HG02642 (cell line): ENCODE results near the gene RAB10.
A peak's percentile ranks its signal among the peaks of the same experiment; 100 is the strongest.
"Not testable (repeated sequence)": the region's sequence is repeated elsewhere in the genome, so short reads cannot be mapped to it uniquely, and the experiment has no call there.

Experiments used
- ATAC-seq: cut with Tn5 transposase; IDR thresholded peaks from one replicate; pipeline ENCODE4 v1.9.1; 2021; ENCODE audit warnings: mild to moderate bottlenecking; ENCODE audit not compliant: unreplicated experiment, poor library complexity

The RAB10 gene

DNA sequence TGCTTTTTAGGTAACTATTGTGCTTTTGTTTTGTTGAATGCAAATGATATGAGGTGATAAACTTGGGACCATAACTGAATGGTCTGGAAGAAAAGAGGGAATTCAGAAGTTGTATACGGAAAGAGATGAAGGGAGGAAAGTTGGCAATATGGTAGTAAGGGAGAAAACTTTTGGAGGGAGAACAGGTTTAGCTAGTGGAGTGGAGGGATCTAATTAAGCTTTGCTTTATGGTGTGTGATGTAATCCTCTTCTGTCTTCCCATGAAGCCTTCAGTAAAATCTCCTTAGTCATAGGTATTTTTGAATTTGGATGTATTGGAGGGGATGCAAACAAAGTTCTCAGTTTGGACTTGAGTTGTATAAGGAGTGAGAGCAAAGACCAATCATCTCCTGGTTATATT, 20.2 kb upstream of the RAB10 start:
- no peak for ATAC-seq

DNA sequence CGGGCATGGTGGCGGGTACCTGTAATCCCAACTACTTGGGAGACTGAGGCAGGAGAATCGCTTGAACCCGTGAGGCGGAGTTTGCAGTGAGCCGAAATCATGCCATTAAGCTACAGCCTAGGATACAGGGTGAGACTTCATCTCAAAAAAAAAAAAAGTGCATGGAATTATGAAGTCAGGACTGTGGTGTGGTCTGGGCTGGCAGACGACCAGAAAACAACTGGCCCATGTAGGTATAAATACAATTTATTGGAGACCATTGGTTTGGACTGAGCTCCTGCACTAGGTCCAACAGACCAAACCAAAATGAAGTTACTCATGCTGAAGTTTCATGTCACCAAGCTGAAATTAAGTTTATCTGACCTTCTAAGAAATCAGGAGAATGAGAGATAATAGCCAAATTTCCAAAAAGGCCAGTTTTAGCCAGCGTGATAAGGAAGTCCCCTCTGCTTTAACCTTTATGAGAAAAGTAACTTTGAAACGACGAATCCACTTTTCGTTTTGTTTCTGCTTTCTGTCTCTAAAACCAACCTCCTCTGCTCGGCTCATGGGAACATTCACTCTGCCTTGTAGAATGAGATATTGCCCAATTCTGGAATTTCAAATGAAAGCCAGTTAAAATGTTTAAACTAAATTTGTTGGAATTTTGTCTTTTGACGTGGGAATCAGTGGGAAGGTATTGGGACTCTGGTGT, 17.7 kb upstream of the RAB10 start:
- no peak for ATAC-seq

DNA sequence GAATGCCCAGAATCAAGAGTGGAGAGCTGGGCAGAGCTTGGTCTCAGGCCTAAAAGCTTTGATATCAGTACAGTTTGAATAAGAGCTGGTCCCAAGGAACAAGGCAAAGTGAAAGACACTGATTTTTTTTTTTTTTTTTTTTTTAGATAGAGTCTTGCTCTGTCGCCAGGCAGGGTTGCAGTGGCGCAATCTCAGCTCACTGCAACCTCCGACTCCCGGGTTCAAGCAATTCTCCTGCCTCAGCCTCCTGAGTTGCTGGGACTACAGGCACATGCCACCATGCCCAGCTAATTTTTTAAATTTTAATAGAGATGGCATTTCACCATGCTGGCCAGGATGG, 17.2 kb upstream of the RAB10 start:
- not testable (repeated sequence) for ATAC-seq

DNA sequence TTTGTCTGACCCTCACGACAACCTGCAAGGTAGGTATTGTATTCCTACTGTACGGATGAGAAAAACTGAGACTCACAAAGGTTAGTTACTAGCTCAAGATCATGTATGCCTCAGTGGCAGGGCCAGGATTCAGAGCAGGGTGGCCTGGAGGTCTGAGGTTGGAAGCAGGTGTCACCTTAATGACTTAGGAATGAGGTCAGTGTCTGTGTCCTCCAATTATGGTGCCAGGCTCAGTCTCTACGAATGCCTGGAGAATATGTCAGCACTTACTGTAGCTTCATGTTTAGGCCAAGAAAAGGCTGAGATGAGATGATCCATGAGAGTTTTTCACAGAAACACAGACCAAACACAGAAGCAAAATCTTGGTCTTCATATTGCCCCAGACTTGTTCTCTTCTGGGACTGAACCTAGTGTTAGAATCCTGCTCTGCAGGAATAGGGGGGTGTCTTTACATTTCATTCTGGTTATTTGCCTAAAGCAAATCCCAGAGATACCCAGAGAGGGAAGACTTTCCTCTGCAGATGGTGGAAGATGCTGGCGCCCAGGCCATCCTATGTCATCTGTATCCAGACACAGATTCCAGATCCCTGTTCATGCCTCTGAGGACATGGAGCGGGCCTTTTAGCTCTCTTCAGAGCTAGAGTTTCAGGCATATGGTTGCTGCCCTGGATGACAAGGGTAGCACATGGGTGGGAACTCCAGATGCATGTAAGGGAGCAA, 16.3 kb upstream of the RAB10 start:
- ATAC-seq, result no peak

GRCh38 chr2:26018184-26019055, 15.5 kb upstream of the RAB10 start:
- ATAC-seq, result peak; percentile 51

GRCh38 chr2:26020231-26020640, 13.6 kb upstream of the RAB10 start:
- no peak for ATAC-seq

DNA sequence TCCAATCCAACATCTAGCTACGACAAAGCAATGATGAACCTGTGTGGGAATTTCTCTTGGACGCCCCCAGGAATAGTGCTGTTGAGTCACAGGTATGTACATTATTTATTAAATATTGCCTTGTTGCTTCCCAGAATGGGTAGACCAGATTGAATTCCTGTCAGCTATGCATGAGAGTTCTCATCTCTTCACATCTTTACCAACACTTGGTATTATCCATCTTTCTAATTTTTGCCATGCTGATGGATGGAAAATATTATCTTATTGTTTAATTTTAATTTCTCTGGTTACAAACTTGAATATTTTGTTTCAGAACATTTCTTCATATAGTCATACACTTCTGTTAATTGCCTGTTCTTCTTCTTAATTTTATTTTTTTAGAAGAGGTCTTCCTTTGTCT, 9.6 kb upstream of the RAB10 start:
- no peak for ATAC-seq

- no peak for ATAC-seq
These were observed 8.4 kb upstream of the RAB10 start for GRCh38 chr2:26025509-26025908.

- ATAC-seq, result not testable (repeated sequence)
These were observed 5.8 kb upstream of the RAB10 start for GRCh38 chr2:26028083-26028482.

GRCh38 chr2:26032586-26033269, 1.2 kb upstream of the RAB10 start:
- peak; percentile 3 for ATAC-seq

- peak; percentile 27 for ATAC-seq
These were observed 540 bp upstream of the RAB10 start for GRCh38 chr2:26033270-26033817.

GRCh38 chr2:26034637-26034992, 731 bp downstream of the RAB10 start:
- ATAC-seq, result no peak

DNA sequence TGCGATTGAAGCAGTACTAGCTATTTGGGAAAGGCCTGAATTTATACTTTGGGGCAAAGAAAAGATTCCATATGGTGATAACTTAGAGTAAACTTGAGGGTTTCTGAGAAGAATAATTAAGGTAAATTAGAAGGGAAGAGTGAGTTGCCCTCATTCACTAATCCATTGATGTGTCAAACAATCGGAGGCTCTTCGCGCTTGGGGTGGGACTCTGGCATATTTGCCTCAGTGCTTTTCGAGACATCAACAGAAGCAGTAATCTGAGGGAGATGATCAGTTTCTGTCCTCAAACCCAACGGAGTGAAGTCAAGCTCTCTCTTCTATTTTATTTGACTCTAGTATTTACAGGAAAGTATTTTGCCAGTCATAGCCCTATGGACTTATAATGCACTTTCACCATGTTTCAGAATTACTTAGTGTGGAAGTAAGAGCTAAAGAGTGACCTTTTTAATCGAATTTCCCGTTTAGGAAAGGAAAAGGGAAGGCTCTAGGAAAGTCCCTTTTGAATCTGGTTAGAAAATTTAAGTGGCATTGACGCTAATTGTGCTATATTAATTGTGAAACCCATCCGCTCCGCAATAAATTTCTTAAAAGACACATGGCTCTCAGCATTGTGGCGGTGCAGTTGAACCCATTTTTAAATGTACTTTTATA, 1.3 kb downstream of the RAB10 start:
- no peak for ATAC-seq

DNA sequence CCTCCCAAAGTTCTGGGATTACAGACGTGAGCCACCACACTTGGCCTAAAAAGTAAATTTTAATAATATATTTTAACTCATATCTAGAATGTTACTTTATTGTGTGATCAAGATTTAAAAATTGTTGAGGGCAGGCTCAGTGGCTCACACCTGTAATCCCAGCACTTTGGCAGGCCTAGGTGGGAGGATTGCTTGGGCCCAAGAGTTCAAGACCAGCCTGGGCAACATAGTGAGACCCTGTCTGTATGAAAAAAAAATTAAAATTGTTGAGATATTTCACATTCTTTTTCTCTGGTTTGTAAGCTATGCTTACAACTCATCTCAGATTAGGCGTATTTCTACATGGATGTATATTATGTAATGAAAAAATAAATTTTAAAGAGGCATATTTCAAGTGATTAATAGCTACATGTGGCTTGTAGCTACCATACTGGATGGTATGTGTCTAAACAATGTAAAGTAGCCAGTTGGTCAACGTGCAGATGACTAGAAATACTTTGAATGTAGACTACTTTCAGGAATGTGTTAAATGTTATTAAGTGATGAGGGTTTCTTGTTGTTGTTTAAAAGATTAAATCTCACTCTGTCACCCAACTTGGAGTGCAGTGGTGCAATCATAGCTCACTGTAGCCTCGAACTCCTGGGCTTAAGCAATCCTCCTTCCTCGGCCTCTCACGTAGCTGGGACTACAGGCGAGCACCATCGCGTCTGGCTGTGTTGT, 5.9 kb downstream of the RAB10 start:
- ATAC-seq, result no peak

DNA sequence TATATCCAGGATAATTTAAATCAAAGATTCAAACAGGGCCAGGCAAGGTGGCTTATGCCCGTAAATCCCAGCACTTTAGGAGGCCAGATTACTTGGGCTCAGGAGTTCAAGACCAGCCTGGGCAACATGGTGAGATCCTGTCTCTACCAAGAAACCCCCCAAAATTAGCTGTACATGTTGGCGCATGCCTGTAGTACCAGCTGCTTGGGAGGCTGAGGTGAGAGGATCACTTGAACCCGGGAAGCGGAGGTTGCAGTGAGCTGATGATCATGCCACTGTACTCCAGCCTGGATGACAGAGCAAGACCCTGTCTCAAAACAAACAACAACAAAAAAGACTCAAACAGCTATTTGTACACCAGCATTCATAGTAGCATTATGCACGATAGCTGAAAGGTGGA, 9.2 kb downstream of the RAB10 start:
- no peak for ATAC-seq

DNA sequence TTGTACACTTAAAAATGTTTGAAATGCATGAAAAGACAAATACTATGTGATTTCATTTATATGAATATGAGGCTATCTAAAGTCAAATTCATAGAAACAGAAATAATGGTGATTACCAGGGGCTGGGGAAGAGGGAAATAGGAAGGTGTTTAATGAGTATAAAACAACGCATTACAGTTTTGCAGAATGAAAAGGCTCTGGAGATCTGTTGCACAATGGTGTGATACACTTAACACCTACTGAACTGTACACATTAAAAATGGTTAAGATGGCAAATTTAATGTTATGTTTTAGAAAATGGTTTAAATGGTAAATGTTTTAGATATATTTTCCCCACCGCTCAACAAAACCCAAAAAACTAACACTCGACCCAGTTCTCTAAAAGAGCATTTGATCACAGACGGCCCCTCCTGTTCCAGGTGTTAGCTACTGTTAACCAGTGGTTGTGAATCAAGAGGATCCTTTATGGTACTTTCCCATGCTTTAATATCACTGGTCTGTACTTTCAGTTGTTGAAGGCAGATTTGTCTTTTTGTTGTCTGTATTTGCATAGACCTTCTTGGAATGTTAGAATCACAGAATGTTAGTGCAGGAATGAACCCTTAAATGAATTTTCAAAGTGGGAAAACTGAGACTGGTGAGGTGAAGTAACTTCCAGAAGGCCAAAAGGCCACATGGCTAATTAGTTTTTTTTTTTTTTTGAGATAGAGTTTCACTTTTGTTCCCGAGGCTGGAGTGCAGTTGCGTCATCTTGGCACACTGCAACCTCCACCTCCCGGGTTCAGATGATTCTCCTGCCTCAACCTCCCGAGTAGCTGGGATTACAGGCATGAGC, 10.2 kb downstream of the RAB10 start:
- peak; percentile 44 for ATAC-seq

- no peak for ATAC-seq
These were observed 14.9 kb downstream of the RAB10 start for GRCh38 chr2:26048791-26049190.

- ATAC-seq, result no peak
These were observed 15.8 kb downstream of the RAB10 start for GRCh38 chr2:26049641-26050040.
